H9 (cell line): ENCODE measurements around the gene URB1. TPM values are rescaled to one million over a fixed set of nuclear protein-coding genes. Genes with fewer than 3 reads are reported as not detected.

ENCODE experiments used
- DNase-seq: peaks from one replicate; pipeline ENCODE4 v3.0.0-alpha.2; 2017
- H2AFZ ChIP-seq: one replicate; pipeline ENCODE4 v1.6.1; 2013; ENCODE audit warnings: mild to moderate bottlenecking, low read length, control low read depth, moderate library complexity
- H2AK5ac ChIP-seq: 2 replicates; pipeline ENCODE4 v1.6.1; 2013; ENCODE audit warnings: low read length, control low read depth, mixed read lengths; ENCODE audit not compliant: insufficient read length
- H2BK120ac ChIP-seq: one replicate; pipeline ENCODE4 v1.6.1; 2013; ENCODE audit warnings: low read depth, mild to moderate bottlenecking, low read length, control low read depth, inconsistent platforms; ENCODE audit not compliant: poor library complexity, severe bottlenecking
- H2BK12ac ChIP-seq: 2 replicates; pipeline ENCODE4 v1.6.1; 2013; ENCODE audit warnings: low read length, control low read depth, mixed read lengths, low read depth; ENCODE audit not compliant: insufficient read length
- H2BK15ac ChIP-seq: 2 replicates; pipeline ENCODE4 v1.6.1; 2013; ENCODE audit warnings: low read depth, low read length, control low read depth
- H2BK20ac ChIP-seq: one replicate; pipeline ENCODE4 v1.6.1; 2013; ENCODE audit warnings: low read depth, mild to moderate bottlenecking, low read length, control low read depth, inconsistent platforms; ENCODE audit not compliant: poor library complexity, severe bottlenecking
- H2BK5ac ChIP-seq: 2 replicates; pipeline ENCODE4 v1.6.1; 2013; ENCODE audit warnings: low read length, control low read depth, mixed read lengths; ENCODE audit not compliant: insufficient read length
- H3K14ac ChIP-seq: 2 replicates; pipeline ENCODE4 v1.6.1; 2013; ENCODE audit warnings: low read length, control low read depth; ENCODE audit not compliant: insufficient read depth
- H3K18ac ChIP-seq: 2 replicates; pipeline ENCODE4 v1.6.1; 2013; ENCODE audit warnings: low read depth, mild to moderate bottlenecking, mixed read lengths, low read length, control low read depth; ENCODE audit not compliant: insufficient read length
- H3K23ac ChIP-seq: 2 replicates; pipeline ENCODE4 v1.6.1; 2013; ENCODE audit warnings: low read length, control low read depth, mixed read lengths, low read depth; ENCODE audit not compliant: insufficient read length
- H3K23me2 ChIP-seq: 2 replicates; pipeline ENCODE4 v1.6.1; 2013; ENCODE audit warnings: low read depth, mild to moderate bottlenecking, mixed read lengths, low read length, control low read depth; ENCODE audit not compliant: insufficient read length, poor library complexity, severe bottlenecking
- H3K27ac ChIP-seq: 2 replicates; pipeline ENCODE4 v1.5.1; 2013; ENCODE audit warnings: low read length, control low read depth, mixed read lengths, low read depth; ENCODE audit not compliant: insufficient read length
- H3K27me3 ChIP-seq: 2 replicates; pipeline ENCODE4 v1.6.1; 2013; ENCODE audit warnings: low read length, control low read depth, inconsistent platforms; ENCODE audit not compliant: insufficient read depth
- H3K4ac ChIP-seq: 2 replicates; pipeline ENCODE4 v1.6.1; 2013; ENCODE audit warnings: low read depth, mild to moderate bottlenecking, control low read depth, inconsistent platforms, low read length, moderate library complexity
- H3K4me1 ChIP-seq: 2 replicates; pipeline ENCODE4 v1.6.1; 2013; ENCODE audit warnings: low read length, control low read depth, inconsistent platforms; ENCODE audit not compliant: insufficient read depth
- H3K4me2 ChIP-seq: 2 replicates; pipeline ENCODE4 v1.6.1; 2013; ENCODE audit warnings: low read length, control low read depth, mixed read lengths; ENCODE audit not compliant: insufficient read length, insufficient read depth
- H3K56ac ChIP-seq: 2 replicates; pipeline ENCODE4 v1.6.1; 2013; ENCODE audit warnings: low read depth, mild to moderate bottlenecking, mixed read lengths, low read length, control low read depth; ENCODE audit not compliant: insufficient read length
- H3K79me1 ChIP-seq: 2 replicates; pipeline ENCODE4 v1.6.1; 2013; ENCODE audit warnings: low read depth, mild to moderate bottlenecking, moderate library complexity, low read length, control low read depth, inconsistent platforms; ENCODE audit not compliant: insufficient read depth, poor library complexity, severe bottlenecking
- H3K79me2 ChIP-seq: 2 replicates; pipeline ENCODE4 v1.6.1; 2013; ENCODE audit warnings: low read length, control low read depth, inconsistent platforms; ENCODE audit not compliant: insufficient read depth
- H3K9ac ChIP-seq: 2 replicates; pipeline ENCODE4 v1.6.1; 2013; ENCODE audit warnings: low read length, control low read depth, mixed read lengths; ENCODE audit not compliant: insufficient read length; ENCODE audit errors: extremely low read depth
- H3K9me3 ChIP-seq: one replicate; pipeline ENCODE4 v1.6.1; 2013; ENCODE audit warnings: low read depth, low read length, inconsistent platforms; ENCODE audit not compliant: control insufficient read depth
- H3T11ph ChIP-seq: one replicate; pipeline ENCODE4 v1.6.1; 2013; ENCODE audit warnings: mild to moderate bottlenecking, low read length, control low read depth, inconsistent platforms
- H4K20me1 ChIP-seq: one replicate; pipeline ENCODE4 v1.6.1; 2013; ENCODE audit not compliant: control insufficient read depth, insufficient read length, insufficient read depth
- H4K5ac ChIP-seq: 2 replicates; pipeline ENCODE4 v1.6.1; 2013; ENCODE audit warnings: low read depth, mild to moderate bottlenecking, mixed read lengths, low read length, control low read depth; ENCODE audit not compliant: insufficient read length
- H4K8ac ChIP-seq: replicated peaks from 2 replicates; pipeline ENCODE4 v1.6.1; 2013; ENCODE audit warnings: low read length, control low read depth, mixed read lengths, low read depth; ENCODE audit not compliant: insufficient read length
- H4K91ac ChIP-seq: 2 replicates; pipeline ENCODE4 v1.6.1; 2013; ENCODE audit warnings: low read depth, mild to moderate bottlenecking, moderate library complexity, mixed read lengths, low read length, control low read depth; ENCODE audit not compliant: insufficient read length
- H3K27ac Mint-ChIP-seq, 3 experiments: 2 replicates in 2 of 3; 3 replicates in 1 of 3; pipeline ENCODE4 v1.8.0; 2020 to 2021; ENCODE audit warnings: mixed read lengths in 3 of 3, mild to moderate bottlenecking in 1 of 3, moderate library complexity in 1 of 3
- H3K27me3 Mint-ChIP-seq: 2 replicates; pipeline ENCODE4 v1.8.0; 2021; ENCODE audit warnings: low read depth, mild to moderate bottlenecking, moderate library complexity, mixed read lengths
- H3K36me3 Mint-ChIP-seq, 3 experiments: 2 replicates in 2 of 3; 3 replicates in 1 of 3; pipeline ENCODE4 v1.8.0; 2020 to 2021; ENCODE audit warnings: low read depth in 3 of 3, mixed read lengths in 3 of 3; ENCODE audit not compliant: insufficient read depth in 1 of 3
- H3K4me1 Mint-ChIP-seq, 2 experiments: 2 replicates each; pipeline ENCODE4 v1.8.0; 2020; ENCODE audit warnings: mixed read lengths in 2 of 2
- H3K4me3 Mint-ChIP-seq, 2 experiments: 2 replicates in 1 of 2; 3 replicates in 1 of 2; pipeline ENCODE4 v1.8.0; 2020 to 2021; ENCODE audit warnings: mild to moderate bottlenecking in 2 of 2, mixed read lengths in 2 of 2, moderate library complexity in 1 of 2
- H3K9me3 Mint-ChIP-seq, 2 experiments: 2 replicates in 1 of 2; 3 replicates in 1 of 2; pipeline ENCODE4 v1.8.0; 2020; ENCODE audit warnings: mild to moderate bottlenecking in 2 of 2, mixed read lengths in 2 of 2, moderate library complexity in 1 of 2
- CTCF ChIP-seq: fragments of 200-600 bp; sonication (generic); conservative IDR thresholded peaks from 3 replicates; pipeline ENCODE4 v1.8.0; 2021; ENCODE audit warnings: antibody characterized with exemption, mild to moderate bottlenecking
- WGBS: extraction: QIAGEN DNeasy Blood & Tissue Kit; methylation state at CpG from one replicate; pipeline ENCODE4 v1.1.7; 2013; ENCODE audit warnings: missing lambda C conversion rate, low lambda C conversion rate, mixed read lengths; ENCODE audit not compliant: insufficient read length; ENCODE audit errors: extremely low coverage; 5-methylcytosine and 5-hydroxymethylcytosine counted together
- total RNA-seq: library from RNA; stranded (reverse); gene quantifications from 2 replicates; pipeline ENCODE4 v1.2.1, GENCODE V29; 2021

URB1 gene
- total RNA-seq, 1 experiment from 2014 or later: 23.5 TPM

GRCh38 chr21:32364796-32365195 is 28.0 kb downstream of the URB1 start:
- H3K79me2 ChIP-seq: no peaks in the 10 kb centered on the region
- H2AK5ac ChIP-seq: no peak overlapping the region
- no peak overlapping the region for H3K18ac ChIP-seq
- H3K27ac ChIP-seq: no peak overlapping the region
- H3K14ac ChIP-seq: no peak overlapping the region
- H3K4ac ChIP-seq: no peak overlapping the region
- no peaks in the 10 kb centered on the region for H3K9me3 Mint-ChIP-seq
- no peak overlapping the region for H2BK5ac ChIP-seq
- no peaks in the 10 kb centered on the region for H3K79me1 ChIP-seq
- no peak overlapping the region for H4K91ac ChIP-seq
- H2BK120ac ChIP-seq: no peak overlapping the region
- H2BK15ac ChIP-seq: no peak overlapping the region
- H3K27me3 Mint-ChIP-seq: no peaks in the 10 kb centered on the region
- no peaks in the 10 kb centered on the region for H3K4me1 ChIP-seq
- no peak overlapping the region for H3K23ac ChIP-seq
- TF ChIP-seq CTCF: no peak
- no peak for DNase-seq
- H3K27me3 ChIP-seq: no peaks in the 10 kb centered on the region
- H4K5ac ChIP-seq: no peak overlapping the region
- no peak overlapping the region for H3T11ph ChIP-seq
- H3K27ac Mint-ChIP-seq: peak overlapping the region in 2 of 3 experiments; percentile 12 to 78; a peak in 2 of 7 replicates
- peaks cover 53 to 85% (median 84%) of the 10 kb centered on the region in 3 experiments; a peak in 6 of 7 replicates for H3K36me3 Mint-ChIP-seq
- H3K9ac ChIP-seq: no peak overlapping the region
- H3K9me3 ChIP-seq: no peaks in the 10 kb centered on the region
- no peak overlapping the region for H3K4me2 ChIP-seq
- no peak overlapping the region for H4K8ac ChIP-seq
- WGBS: no CpG with 5 or more reads among the region's 4 CpGs
- no peaks in the 10 kb centered on the region for H3K4me1 Mint-ChIP-seq
- H4K20me1 ChIP-seq: no peaks in the 10 kb centered on the region
- H2AFZ ChIP-seq: no peak overlapping the region
- no peak overlapping the region for H3K56ac ChIP-seq
- H2BK20ac ChIP-seq: no peak overlapping the region
- H3K4me3 Mint-ChIP-seq: no peak overlapping the region
- H2BK12ac ChIP-seq: no peak overlapping the region
- H3K23me2 ChIP-seq: no peaks in the 10 kb centered on the region
